Osteocyte (in vitro differentiated cells): ENCODE results near the gene ALDH4A1. TPM values are rescaled to one million over a fixed set of nuclear protein-coding genes. Genes with fewer than 3 reads are reported as not detected.

Experiments
- DNase-seq: peaks from one replicate; pipeline ENCODE4 v3.0.0; 2021; ENCODE audit warnings: mixed read lengths; ENCODE audit not compliant: unreplicated experiment; ENCODE audit errors: extremely low spot score
- H3K27ac Mint-ChIP-seq: one replicate; pipeline ENCODE4 v1.8.0; 2021; ENCODE audit warnings: mild to moderate bottlenecking, mixed read lengths; ENCODE audit not compliant: unreplicated experiment
- H3K27me3 Mint-ChIP-seq: one replicate; pipeline ENCODE4 v1.8.0; 2021; ENCODE audit warnings: mixed read lengths; ENCODE audit not compliant: unreplicated experiment
- H3K36me3 Mint-ChIP-seq: one replicate; pipeline ENCODE4 v1.8.0; 2021; ENCODE audit warnings: mixed read lengths; ENCODE audit not compliant: unreplicated experiment
- H3K4me1 Mint-ChIP-seq: one replicate; pipeline ENCODE4 v1.8.0; 2021; ENCODE audit warnings: mixed read lengths; ENCODE audit not compliant: unreplicated experiment
- H3K4me3 Mint-ChIP-seq: one replicate; pipeline ENCODE4 v1.8.0; 2021; ENCODE audit warnings: mild to moderate bottlenecking, moderate library complexity, mixed read lengths; ENCODE audit not compliant: unreplicated experiment
- H3K9me3 Mint-ChIP-seq: one replicate; pipeline ENCODE4 v1.8.0; 2021; ENCODE audit warnings: mixed read lengths; ENCODE audit not compliant: unreplicated experiment
- CTCF ChIP-seq: fragments of 200-600 bp; sonication (generic); IDR thresholded peaks from 2 replicates; pipeline ENCODE4 v1.5.0; 2021; ENCODE audit warnings: antibody characterized with exemption, mild to moderate bottlenecking, moderate library complexity
- total RNA-seq: library from RNA; stranded (reverse); gene quantifications from 2 replicates; pipeline ENCODE4 v1.2.1, GENCODE V29; 2021

Gene ALDH4A1
- total RNA-seq, 1 donor from 2014 or later = 13.8 TPM

DNA sequence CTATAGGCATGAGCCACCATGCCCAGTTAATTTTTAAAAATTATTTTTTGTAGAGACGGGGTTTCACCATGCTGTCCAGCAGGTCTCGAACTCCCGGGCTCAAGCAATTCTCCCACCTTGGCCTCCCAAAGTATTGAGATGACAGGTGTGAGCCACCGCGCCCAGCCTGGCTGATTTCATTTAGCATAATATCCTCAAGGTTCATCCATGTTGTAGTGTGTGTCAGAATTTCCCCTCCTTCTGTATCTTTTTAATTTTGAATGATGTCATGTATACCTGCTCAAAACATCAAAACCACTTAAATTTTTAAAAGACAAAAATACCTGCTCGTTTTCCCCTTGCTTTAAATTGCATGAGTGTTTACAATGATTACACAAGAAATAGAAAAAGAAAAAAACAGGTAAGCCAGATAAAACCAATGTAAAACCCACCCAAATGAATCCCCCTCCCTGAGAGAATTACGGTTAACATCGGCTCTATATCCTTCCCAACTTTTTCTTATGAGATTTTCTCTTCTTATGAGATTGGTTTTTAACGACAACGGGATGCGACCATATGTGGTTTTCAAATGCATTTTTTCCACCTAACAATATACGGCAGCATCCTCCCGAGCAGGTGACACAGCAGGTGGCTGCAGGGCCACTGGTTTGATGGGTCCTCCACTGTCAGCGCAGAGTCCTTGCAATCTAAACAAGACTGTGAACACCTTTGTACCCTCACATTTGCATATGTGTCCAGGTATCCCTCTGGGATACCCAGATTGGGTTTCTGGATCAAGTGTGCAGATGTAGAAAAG is 32.0 kb upstream of the ALDH4A1 start:
- TF ChIP-seq CTCF = no peak
- H3K4me3 Mint-ChIP-seq = no peak overlapping the region
- no peaks in the 10 kb centered on the region for H3K36me3 Mint-ChIP-seq
- H3K27ac Mint-ChIP-seq = no peak overlapping the region
- no peaks in the 10 kb centered on the region for H3K9me3 Mint-ChIP-seq
- no peaks in the 10 kb centered on the region for H3K27me3 Mint-ChIP-seq
- peaks cover 36% of the 10 kb centered on the region for H3K4me1 Mint-ChIP-seq
- DNase-seq = no peak

DNA sequence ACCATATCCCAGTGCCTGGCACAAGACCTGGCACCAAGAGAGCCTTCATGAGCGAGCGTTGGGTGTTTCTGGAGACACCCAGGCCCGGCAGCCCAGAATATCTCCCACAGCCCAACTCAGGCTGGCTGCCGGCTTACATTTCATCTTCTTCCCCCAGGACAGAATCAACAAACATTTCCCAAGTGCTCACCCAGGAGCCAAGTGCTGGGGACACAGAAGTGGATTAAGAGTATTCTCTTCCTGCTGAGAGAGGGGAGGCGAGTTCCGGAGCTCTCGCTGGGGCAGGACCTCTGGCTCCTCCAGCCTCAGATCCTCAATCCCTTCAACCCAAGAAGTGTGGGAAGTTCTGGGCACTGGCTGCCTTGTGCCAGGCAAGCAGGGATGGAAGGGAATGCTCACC is 30.5 kb upstream of the ALDH4A1 start:
- DNase-seq = no peak
- no peaks in the 10 kb centered on the region for H3K9me3 Mint-ChIP-seq
- H3K4me1 Mint-ChIP-seq = peaks cover 28% of the 10 kb centered on the region
- no peaks in the 10 kb centered on the region for H3K27me3 Mint-ChIP-seq
- peak overlapping the region; percentile 71 for H3K27ac Mint-ChIP-seq
- H3K4me3 Mint-ChIP-seq = no peak overlapping the region
- TF ChIP-seq CTCF = no peak
- no peaks in the 10 kb centered on the region for H3K36me3 Mint-ChIP-seq

GRCh38 chr1:18932387-18932786 is 30.0 kb upstream of the ALDH4A1 start:
- H3K27ac Mint-ChIP-seq = peak overlapping the region; percentile 71
- no peak for DNase-seq

GRCh38 chr1:18931730-18932129 is 29.4 kb upstream of the ALDH4A1 start:
- Mint-ChIP-seq H3K4me3 (no peak overlapping the region), H3K36me3 (no peaks in the 10 kb centered on the region), H3K27ac (no peak overlapping the region), H3K4me1 (peaks cover 33% of the 10 kb centered on the region), H3K27me3 (no peaks in the 10 kb centered on the region), H3K9me3 (no peaks in the 10 kb centered on the region)
- no peak for TF ChIP-seq CTCF
- DNase-seq = no peak

More at GRCh38 chr1:18932387-18932786, 30.0 kb upstream of the ALDH4A1 start:
- no peak overlapping the region for H3K4me3 Mint-ChIP-seq
- H3K9me3 Mint-ChIP-seq = no peaks in the 10 kb centered on the region
- peaks cover 33% of the 10 kb centered on the region for H3K4me1 Mint-ChIP-seq
- TF ChIP-seq CTCF = no peak
- H3K27me3 Mint-ChIP-seq = no peaks in the 10 kb centered on the region
- H3K36me3 Mint-ChIP-seq = no peaks in the 10 kb centered on the region

- Mint-ChIP-seq H3K27me3 (no peaks in the 10 kb centered on the region), H3K9me3 (no peaks in the 10 kb centered on the region), H3K4me1 (peaks cover 42% of the 10 kb centered on the region), H3K36me3 (no peaks in the 10 kb centered on the region), H3K4me3 (no peak overlapping the region), H3K27ac (no peak overlapping the region)
- DNase-seq = no peak
- no peak for TF ChIP-seq CTCF
Observed at GRCh38 chr1:18929686-18930085, 27.3 kb upstream of the ALDH4A1 start.
